ENCODE results near the gene ACOT11. TPM values are rescaled to one million over a fixed set of nuclear protein-coding genes. Genes with fewer than 3 reads are reported as not detected.
A peak's percentile ranks its signal among the peaks of the same experiment; 100 is the strongest.

The ACOT11 gene
- total RNA-seq, 1 experiment from 2014 or later = not detected

GRCh38 chr1:54572542-54572850 lies 24.5 kb downstream of the ACOT11 start:
- no peaks in the 10 kb centered on the region for H3K27me3 ChIP-seq (ENCODE audit: low read length)
- H3K4me1 ChIP-seq (ENCODE audit: low read length) = 0 out of 2 replicates have a peak, but pooled peaks cover 2% of the 10 kb centered on the region
- no peak overlapping the region for H3K4me2 ChIP-seq (ENCODE audit: low read depth, low read length, poor library complexity, severe bottlenecking)
- no peak overlapping the region for H3K9ac ChIP-seq (ENCODE audit: low read length)
- no peak overlapping the region for H3K27ac ChIP-seq (ENCODE audit: low read length)
- no peaks in the 10 kb centered on the region for H3K79me2 ChIP-seq (ENCODE audit: low read length)
- no peaks in the 10 kb centered on the region for H4K20me1 ChIP-seq (ENCODE audit: insufficient read depth, low read depth, low read length)
- no peak overlapping the region for H2AFZ ChIP-seq (ENCODE audit: low read length)
- H3K36me3 ChIP-seq (ENCODE audit: insufficient read depth, low read length) = no peaks in the 10 kb centered on the region
- H3K9me2 ChIP-seq (replicated peaks; ENCODE audit: insufficient read depth, low read length) = no peaks in the 10 kb centered on the region
- no peaks in the 10 kb centered on the region for H3K9me3 ChIP-seq (ENCODE audit: low read length)
- DNase-seq = no peak
- no peak overlapping the region for H3K4me3 ChIP-seq (ENCODE audit: low read length)

- no peaks in the 10 kb centered on the region for H4K20me1 ChIP-seq (ENCODE audit: insufficient read depth, low read depth, low read length)
- H3K27me3 ChIP-seq (ENCODE audit: low read length) = no peaks in the 10 kb centered on the region
- H3K9me2 ChIP-seq (replicated peaks; ENCODE audit: insufficient read depth, low read length) = no peaks in the 10 kb centered on the region
- DNase-seq = peak; percentile 4
- 0 out of 2 replicates have a peak, but pooled peaks cover 2% of the 10 kb centered on the region for H3K4me1 ChIP-seq (ENCODE audit: low read length)
- no peak overlapping the region for H3K27ac ChIP-seq (ENCODE audit: low read length)
- no peak overlapping the region for H3K4me2 ChIP-seq (ENCODE audit: low read depth, low read length, poor library complexity, severe bottlenecking)
- H3K79me2 ChIP-seq (ENCODE audit: low read length) = no peaks in the 10 kb centered on the region
- no peaks in the 10 kb centered on the region for H3K36me3 ChIP-seq (ENCODE audit: insufficient read depth, low read length)
- H3K9ac ChIP-seq (ENCODE audit: low read length) = no peak overlapping the region
- no peaks in the 10 kb centered on the region for H3K9me3 ChIP-seq (ENCODE audit: low read length)
- H3K4me3 ChIP-seq (ENCODE audit: low read length) = no peak overlapping the region
- H2AFZ ChIP-seq (ENCODE audit: low read length) = no peak overlapping the region
Measured at GRCh38 chr1:54574158-54574778, 26.2 kb downstream of the ACOT11 start.

GRCh38 chr1:54575161-54575560 lies 27.1 kb downstream of the ACOT11 start:
- Histone ChIP-seq H3K9ac (ENCODE audit: low read length) (no peak overlapping the region), H3K4me1 (ENCODE audit: low read length) (0 out of 2 replicates have a peak, but pooled peaks cover 2% of the 10 kb centered on the region), H4K20me1 (ENCODE audit: insufficient read depth, low read depth, low read length) (no peaks in the 10 kb centered on the region), H2AFZ (ENCODE audit: low read length) (no peak overlapping the region), H3K27ac (ENCODE audit: low read length) (no peak overlapping the region), H3K4me3 (ENCODE audit: low read length) (no peak overlapping the region), H3K79me2 (ENCODE audit: low read length) (no peaks in the 10 kb centered on the region), H3K9me2 (replicated peaks; ENCODE audit: insufficient read depth, low read length) (no peaks in the 10 kb centered on the region), H3K27me3 (ENCODE audit: low read length) (no peaks in the 10 kb centered on the region), H3K36me3 (ENCODE audit: insufficient read depth, low read length) (no peaks in the 10 kb centered on the region), H3K4me2 (ENCODE audit: low read depth, low read length, poor library complexity, severe bottlenecking) (no peak overlapping the region), H3K9me3 (ENCODE audit: low read length) (no peaks in the 10 kb centered on the region)
- DNase-seq = peak; percentile 38

- no peak overlapping the region for H2AFZ ChIP-seq (ENCODE audit: low read length)
- H3K4me3 ChIP-seq (ENCODE audit: low read length) = no peak overlapping the region
- no peaks in the 10 kb centered on the region for H3K27me3 ChIP-seq (ENCODE audit: low read length)
- no peak overlapping the region for H3K4me2 ChIP-seq (ENCODE audit: low read depth, low read length, poor library complexity, severe bottlenecking)
- no peaks in the 10 kb centered on the region for H3K9me2 ChIP-seq (replicated peaks; ENCODE audit: insufficient read depth, low read length)
- peak; percentile 5 for DNase-seq
- H3K36me3 ChIP-seq (ENCODE audit: insufficient read depth, low read length) = no peaks in the 10 kb centered on the region
- no peak overlapping the region for H3K9ac ChIP-seq (ENCODE audit: low read length)
- H3K4me1 ChIP-seq (ENCODE audit: low read length) = 0 out of 2 replicates have a peak, but pooled peaks cover 2% of the 10 kb centered on the region
- no peaks in the 10 kb centered on the region for H3K9me3 ChIP-seq (ENCODE audit: low read length)
- H3K79me2 ChIP-seq (ENCODE audit: low read length) = no peaks in the 10 kb centered on the region
- no peaks in the 10 kb centered on the region for H4K20me1 ChIP-seq (ENCODE audit: insufficient read depth, low read depth, low read length)
- H3K27ac ChIP-seq (ENCODE audit: low read length) = no peak overlapping the region
Measured at GRCh38 chr1:54575605-54576290, 27.7 kb downstream of the ACOT11 start.

GRCh38 chr1:54577612-54578011 lies 29.6 kb downstream of the ACOT11 start:
- no peaks in the 10 kb centered on the region for H3K27me3 ChIP-seq (ENCODE audit: low read length)
- H3K36me3 ChIP-seq (ENCODE audit: insufficient read depth, low read length) = no peaks in the 10 kb centered on the region
- no peaks in the 10 kb centered on the region for H3K9me2 ChIP-seq (replicated peaks; ENCODE audit: insufficient read depth, low read length)
- H3K79me2 ChIP-seq (ENCODE audit: low read length) = no peaks in the 10 kb centered on the region
- DNase-seq = peak; percentile 1
- H3K4me1 ChIP-seq (ENCODE audit: low read length) = 0 out of 2 replicates have a peak, but pooled peaks cover 2% of the 10 kb centered on the region
- no peak overlapping the region for H3K9ac ChIP-seq (ENCODE audit: low read length)
- H3K27ac ChIP-seq (ENCODE audit: low read length) = no peak overlapping the region
- no peak overlapping the region for H3K4me2 ChIP-seq (ENCODE audit: low read depth, low read length, poor library complexity, severe bottlenecking)
- no peaks in the 10 kb centered on the region for H4K20me1 ChIP-seq (ENCODE audit: insufficient read depth, low read depth, low read length)
- H2AFZ ChIP-seq (ENCODE audit: low read length) = no peak overlapping the region
- no peak overlapping the region for H3K4me3 ChIP-seq (ENCODE audit: low read length)
- H3K9me3 ChIP-seq (ENCODE audit: low read length) = no peaks in the 10 kb centered on the region

- Histone ChIP-seq H3K9me3 (ENCODE audit: low read length) (no peaks in the 10 kb centered on the region), H4K20me1 (ENCODE audit: insufficient read depth, low read depth, low read length) (no peaks in the 10 kb centered on the region), H3K4me1 (ENCODE audit: low read length) (0 out of 2 replicates have a peak, but pooled peaks cover 2% of the 10 kb centered on the region), H3K27me3 (ENCODE audit: low read length) (no peaks in the 10 kb centered on the region), H3K36me3 (ENCODE audit: insufficient read depth, low read length) (no peaks in the 10 kb centered on the region), H3K79me2 (ENCODE audit: low read length) (no peaks in the 10 kb centered on the region), H2AFZ (ENCODE audit: low read length) (no peak overlapping the region), H3K27ac (ENCODE audit: low read length) (no peak overlapping the region), H3K9me2 (replicated peaks; ENCODE audit: insufficient read depth, low read length) (no peaks in the 10 kb centered on the region), H3K4me2 (ENCODE audit: low read depth, low read length, poor library complexity, severe bottlenecking) (no peak overlapping the region), H3K4me3 (ENCODE audit: low read length) (no peak overlapping the region), H3K9ac (ENCODE audit: low read length) (no peak overlapping the region)
- peak; percentile 25 for DNase-seq
Measured at GRCh38 chr1:54579337-54579781, 31.3 kb downstream of the ACOT11 start.

GRCh38 chr1:54580856-54581550 lies 33.0 kb downstream of the ACOT11 start:
- Histone ChIP-seq H3K9ac (ENCODE audit: low read length) (no peak overlapping the region), H4K20me1 (ENCODE audit: insufficient read depth, low read depth, low read length) (no peaks in the 10 kb centered on the region), H3K9me2 (replicated peaks; ENCODE audit: insufficient read depth, low read length) (no peaks in the 10 kb centered on the region), H3K79me2 (ENCODE audit: low read length) (no peaks in the 10 kb centered on the region), H3K27me3 (ENCODE audit: low read length) (no peaks in the 10 kb centered on the region), H3K4me1 (ENCODE audit: low read length) (no peaks in the 10 kb centered on the region), H3K4me3 (ENCODE audit: low read length) (no peak overlapping the region), H3K9me3 (ENCODE audit: low read length) (no peaks in the 10 kb centered on the region), H3K27ac (ENCODE audit: low read length) (no peak overlapping the region), H2AFZ (ENCODE audit: low read length) (no peak overlapping the region), H3K36me3 (ENCODE audit: insufficient read depth, low read length) (no peaks in the 10 kb centered on the region), H3K4me2 (ENCODE audit: low read depth, low read length, poor library complexity, severe bottlenecking) (no peak overlapping the region)
- peak; percentile 15 for DNase-seq

GRCh38 chr1:54581621-54582035 lies 33.6 kb downstream of the ACOT11 start:
- no peaks in the 10 kb centered on the region for H3K36me3 ChIP-seq (ENCODE audit: insufficient read depth, low read length)

More at GRCh38 chr1:54581621-54582035, 33.6 kb downstream of the ACOT11 start:
- Histone ChIP-seq H3K9me3 (ENCODE audit: low read length) (no peaks in the 10 kb centered on the region), H3K79me2 (ENCODE audit: low read length) (no peaks in the 10 kb centered on the region), H2AFZ (ENCODE audit: low read length) (no peak overlapping the region), H4K20me1 (ENCODE audit: insufficient read depth, low read depth, low read length) (no peaks in the 10 kb centered on the region), H3K27me3 (ENCODE audit: low read length) (no peaks in the 10 kb centered on the region), H3K27ac (ENCODE audit: low read length) (no peak overlapping the region), H3K4me1 (ENCODE audit: low read length) (no peaks in the 10 kb centered on the region), H3K4me3 (ENCODE audit: low read length) (no peak overlapping the region), H3K9me2 (replicated peaks; ENCODE audit: insufficient read depth, low read length) (no peaks in the 10 kb centered on the region), H3K9ac (ENCODE audit: low read length) (no peak overlapping the region), H3K4me2 (ENCODE audit: low read depth, low read length, poor library complexity, severe bottlenecking) (no peak overlapping the region)
- DNase-seq = no peak

Measured in Karpas-422 (cell line).